Measurements from ENCODE around the gene TGM2.

TGM2 gene

DNA sequence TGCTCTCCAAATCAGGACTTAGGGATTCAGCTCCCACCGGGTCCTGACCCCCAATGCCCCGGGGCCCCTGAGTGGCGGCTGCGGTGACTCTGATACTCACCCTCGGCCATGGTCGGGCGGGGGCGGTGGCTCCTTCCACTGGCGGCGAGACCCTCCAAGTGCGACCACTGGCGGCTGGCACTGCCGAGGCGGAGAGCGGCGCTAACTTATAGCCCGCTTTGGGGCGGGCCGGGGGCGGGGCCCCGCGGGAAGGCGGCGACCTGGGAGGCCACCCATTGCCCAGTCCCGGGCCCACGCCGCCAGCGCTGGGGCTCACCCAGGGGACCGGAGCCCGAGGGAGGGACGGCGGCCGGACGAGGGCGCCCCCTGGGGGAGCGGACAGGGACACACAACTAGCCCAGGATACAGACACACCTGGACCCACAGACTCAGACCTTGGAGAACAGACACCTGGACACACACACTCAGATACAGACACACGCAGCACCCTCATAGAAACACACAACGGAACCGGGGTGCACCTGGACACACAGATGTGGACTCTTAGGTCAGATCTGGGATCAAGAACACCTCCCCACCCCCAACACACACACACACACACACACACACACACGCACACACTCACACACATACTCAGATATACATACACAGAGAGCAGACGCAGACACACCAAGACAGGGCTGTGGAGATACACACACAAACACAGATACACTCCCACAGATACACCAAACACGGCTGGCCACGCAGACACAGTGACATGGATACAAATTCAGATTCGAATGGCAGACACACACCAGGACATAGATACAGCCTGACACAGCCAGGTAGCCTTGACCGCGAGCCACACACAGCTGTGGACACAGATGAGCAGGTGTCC is at the start of gene TGM2:
TSS of gene TGM2 (minus strand) at position 182 of the 877 bp plus-strand sequence. CDS start at position 110, 72 bp downstream.
- no peak for DNase-seq

DNA sequence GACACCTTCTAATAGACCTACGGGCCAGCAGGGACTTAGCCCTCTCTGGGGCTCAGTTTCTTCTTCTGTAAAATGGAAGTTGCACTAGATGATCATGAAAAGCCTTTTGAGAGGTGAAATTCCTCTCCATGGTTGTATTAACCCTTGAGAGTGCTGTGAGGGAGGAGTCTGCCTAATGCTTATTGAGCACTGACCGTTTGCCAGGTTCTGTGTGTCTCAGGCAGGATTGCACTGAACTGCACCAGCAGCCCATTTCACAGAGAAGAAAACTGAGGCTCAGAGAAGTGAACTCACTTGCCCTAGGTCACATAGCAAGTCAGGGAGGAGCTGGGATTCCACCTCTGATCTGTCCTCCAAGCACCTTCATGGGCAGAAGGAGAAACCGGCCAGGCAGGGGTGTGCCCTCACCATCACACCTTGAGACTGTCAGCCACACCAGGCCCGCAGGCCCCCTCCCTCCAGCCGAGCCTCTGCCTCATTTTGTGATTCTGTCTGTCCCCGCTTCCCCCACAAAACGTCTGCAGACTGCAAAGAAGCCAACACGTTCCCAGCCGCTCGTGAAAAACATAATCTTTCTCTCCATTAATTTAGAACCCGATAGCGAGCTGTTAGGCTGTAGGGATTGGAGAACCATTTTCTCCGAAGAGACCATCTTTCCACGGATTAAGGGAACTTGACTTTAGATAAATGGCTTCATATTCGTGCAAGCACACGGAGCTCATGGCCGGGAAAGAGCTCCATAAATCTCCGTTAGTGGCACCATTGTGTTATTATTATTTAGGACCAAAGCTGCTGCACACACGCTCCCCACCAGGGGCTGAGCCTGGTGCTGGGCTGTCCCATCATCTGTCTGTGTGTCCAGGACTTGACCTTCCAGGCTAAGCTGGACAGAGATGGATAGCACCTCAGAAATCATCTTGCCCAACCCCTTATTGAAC is 49.5 kb upstream of the TGM2 start:
- DNase-seq = no peak

GRCh38 chr20:38213607-38213940 is 48.5 kb upstream of the TGM2 start:
- DNase-seq = no peak

DNA sequence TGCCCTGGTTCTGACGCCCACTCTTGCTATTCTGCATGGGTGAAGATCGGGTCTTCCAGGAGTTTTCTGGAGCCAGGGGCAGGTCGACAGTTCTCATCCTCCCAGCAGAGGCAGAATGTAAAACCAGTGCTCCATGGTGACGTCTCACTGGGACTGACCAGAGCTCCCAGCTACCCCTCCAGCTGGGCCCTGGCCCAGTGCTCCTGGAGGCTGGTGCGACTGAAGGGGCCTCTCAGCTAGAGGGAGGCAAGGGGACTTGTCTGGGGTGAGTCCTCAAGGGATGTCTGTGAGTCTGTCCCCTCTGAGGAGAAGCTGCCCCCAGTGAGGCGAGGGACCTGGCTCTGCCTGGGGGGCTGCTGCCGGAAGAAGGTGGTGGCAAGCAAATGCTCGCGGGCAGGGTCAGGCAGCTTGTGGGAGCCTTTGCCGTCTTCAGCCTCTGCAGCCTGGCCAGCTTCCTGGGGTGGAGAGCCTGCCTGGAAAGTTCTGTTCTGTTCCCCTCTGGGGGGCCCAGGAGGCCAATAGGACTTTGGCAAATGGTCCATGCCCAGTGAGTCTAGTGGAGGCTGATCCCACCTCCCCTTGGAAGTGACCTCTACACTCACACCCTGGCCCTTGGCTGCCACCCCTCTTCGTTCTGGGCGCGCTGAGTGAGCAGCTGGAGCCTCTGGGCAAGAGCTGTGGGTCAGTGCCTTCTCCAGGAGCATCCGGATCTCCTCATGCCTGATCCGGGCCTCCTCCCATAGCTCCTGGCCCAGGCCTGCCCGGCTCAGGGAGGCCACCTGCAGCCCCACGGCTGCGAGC is 47.9 kb upstream of the TGM2 start:
- no peak for DNase-seq

DNA sequence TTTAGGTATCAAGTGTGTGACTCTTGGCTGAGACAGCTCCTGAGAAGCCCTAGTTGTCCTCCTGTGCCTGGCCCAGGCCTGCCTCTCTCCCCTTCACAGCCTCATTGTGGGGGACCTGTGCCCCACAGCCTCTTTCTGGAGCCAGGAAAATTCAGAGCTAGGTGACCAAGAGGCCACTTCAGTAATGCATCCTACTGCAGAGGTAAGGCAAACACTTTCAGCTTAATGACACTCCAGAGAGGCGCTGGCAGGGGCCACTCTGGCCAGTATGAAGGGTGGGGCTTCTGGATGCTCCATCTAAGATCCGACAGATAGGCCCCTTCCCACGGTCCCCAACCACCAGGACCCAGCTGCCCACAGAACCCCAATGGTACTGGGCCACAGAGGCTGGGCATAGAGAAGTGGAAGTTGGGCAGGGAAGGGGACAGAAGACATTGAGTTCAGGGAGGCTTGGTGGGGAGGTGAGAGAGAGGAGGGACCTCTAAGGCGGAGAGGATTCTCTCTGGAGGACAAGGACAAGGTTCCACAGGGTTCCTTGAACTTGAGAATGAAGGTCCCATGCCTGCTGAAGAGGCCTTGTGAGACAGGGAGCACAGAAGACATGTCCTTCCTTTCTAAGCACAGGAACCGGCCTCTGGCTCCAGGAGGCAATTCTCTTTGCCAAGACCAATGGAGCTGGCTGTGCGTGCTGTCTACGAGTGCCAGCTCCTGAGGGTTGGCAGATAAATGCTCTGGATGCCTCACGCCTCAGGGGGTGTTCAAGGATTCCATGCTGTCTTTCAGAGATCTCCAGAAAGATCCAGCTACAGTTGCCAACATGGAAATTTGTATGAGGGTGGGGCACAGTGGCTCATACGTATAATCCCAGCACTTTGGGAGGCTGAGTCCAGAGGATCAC is 46.4 kb upstream of the TGM2 start:
- DNase-seq = no peak

- no peak for DNase-seq
Measured at GRCh38 chr20:38210741-38211140, 45.7 kb upstream of the TGM2 start.

DNA sequence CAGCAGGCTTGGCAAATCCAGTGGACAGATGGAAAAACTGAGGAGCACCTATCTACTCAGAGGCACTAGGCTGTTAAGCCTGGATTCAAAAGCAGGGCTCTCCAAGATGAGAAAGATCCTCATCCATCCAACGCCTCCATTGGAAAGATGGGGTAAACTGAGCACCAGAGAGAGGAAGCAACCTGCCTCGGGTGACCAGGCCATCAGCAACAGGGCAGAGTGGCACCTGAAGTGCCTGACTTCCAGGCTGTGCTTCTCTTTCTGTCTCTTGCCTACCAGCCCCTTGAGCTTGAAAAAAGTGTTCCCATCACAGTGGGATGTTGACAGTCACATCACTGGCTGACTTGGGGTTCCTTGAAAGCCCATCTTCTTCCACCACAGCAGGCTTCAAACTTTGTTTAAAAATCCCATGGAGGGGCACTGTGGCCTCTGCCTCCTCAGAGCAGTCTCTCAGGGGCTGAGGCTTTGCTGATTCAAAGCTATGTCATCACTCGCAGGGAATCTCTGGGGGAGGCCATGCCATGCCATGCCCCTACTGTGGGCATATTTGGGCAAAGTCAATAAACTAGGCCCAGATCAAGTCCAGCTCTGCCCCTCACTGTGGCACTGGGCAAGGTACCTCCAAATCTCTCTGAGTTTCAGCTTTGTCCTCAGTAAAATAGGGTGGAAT is 44.8 kb upstream of the TGM2 start:
- DNase-seq = no peak

GRCh38 chr20:38209054-38209675 is 44.1 kb upstream of the TGM2 start:
- no peak for DNase-seq

DNA sequence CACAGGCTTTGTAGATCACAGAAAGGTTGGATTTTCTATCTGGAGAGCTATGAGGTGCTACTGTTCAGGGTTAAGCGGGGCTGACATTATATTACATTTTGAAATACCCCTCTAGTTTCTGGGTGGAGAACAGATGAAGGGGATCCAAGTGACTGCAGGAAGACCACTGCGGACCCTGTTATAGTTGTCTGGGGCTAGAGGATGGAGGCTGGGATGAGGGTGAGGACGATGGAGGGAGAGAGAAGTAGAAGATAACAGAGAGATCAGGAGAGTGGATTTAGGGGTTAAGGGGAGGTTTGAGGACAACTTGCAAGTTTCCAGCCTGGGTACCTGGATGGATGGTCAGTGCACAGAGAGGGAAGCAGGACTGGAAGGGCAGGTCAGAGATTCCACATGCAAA is 43.5 kb upstream of the TGM2 start:
- DNase-seq = no peak

DNA sequence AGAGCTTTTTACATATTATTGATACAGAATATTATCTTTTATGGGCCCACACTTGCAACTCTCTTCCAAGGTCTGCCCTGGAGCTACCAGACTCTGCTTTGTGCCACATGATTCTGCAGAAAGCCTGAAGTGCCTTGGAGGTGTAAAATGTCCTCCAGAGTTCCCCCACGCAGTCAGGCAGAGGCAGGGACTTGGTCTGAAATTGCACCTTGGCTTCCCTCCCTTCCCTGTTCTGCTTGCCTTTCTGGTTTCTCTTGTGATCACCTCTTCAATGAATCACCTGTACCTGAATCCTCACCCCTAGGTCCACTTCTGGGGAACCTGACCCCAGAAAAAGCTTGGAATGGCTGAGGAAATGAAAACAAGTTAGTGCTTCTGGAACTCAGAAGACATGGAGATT is 43.0 kb upstream of the TGM2 start:
- DNase-seq = no peak

- DNase-seq = no peak
Measured at GRCh38 chr20:38207621-38208020, 42.6 kb upstream of the TGM2 start.

GRCh38 chr20:38205001-38205400 is 39.9 kb upstream of the TGM2 start:
- no peak for DNase-seq

DNA sequence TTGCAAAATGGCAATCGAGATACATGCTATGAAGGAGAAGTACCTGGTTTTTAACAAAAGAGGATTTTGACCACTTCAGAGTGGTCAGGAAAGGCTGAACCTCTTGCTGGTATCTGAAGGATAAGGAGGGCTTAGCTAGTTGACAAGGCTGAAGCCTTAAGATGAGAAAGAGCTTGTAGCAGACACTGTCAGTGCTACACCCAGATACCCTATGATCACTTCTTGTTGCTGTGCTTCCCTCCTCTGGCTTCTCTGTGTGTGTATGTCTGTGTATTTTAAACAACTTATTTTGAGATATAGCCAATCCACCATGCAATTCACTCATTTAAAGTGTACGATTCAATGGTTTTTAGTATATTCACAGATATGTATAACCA is 38.9 kb upstream of the TGM2 start:
- DNase-seq = no peak

GRCh38 chr20:38203337-38203980 is 38.4 kb upstream of the TGM2 start:
- DNase-seq = no peak

GRCh38 chr20:38202982-38203293 is 37.9 kb upstream of the TGM2 start:
- no peak for DNase-seq

GRCh38 chr20:38202153-38202981 is 37.3 kb upstream of the TGM2 start:
- no peak for DNase-seq

DNA sequence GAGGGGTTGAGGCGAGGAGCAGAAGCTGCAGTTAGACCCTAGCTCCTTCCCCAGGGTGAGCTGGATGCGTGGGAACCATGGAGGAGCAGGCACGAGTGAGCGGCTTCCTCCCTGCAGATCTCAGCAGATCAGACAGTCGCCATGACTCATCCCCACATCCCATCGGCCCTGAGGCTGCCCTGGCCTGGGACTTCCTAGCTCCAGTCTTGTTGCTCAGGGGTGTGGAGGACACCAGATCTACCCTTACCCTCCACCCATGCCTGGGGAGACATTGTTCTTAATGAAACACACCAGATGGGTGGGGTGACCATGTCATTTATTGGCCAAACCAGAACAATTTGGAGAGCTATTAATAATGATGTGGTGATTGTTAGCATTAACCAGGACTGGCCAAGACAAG is 36.3 kb upstream of the TGM2 start:
- no peak for DNase-seq

DNA sequence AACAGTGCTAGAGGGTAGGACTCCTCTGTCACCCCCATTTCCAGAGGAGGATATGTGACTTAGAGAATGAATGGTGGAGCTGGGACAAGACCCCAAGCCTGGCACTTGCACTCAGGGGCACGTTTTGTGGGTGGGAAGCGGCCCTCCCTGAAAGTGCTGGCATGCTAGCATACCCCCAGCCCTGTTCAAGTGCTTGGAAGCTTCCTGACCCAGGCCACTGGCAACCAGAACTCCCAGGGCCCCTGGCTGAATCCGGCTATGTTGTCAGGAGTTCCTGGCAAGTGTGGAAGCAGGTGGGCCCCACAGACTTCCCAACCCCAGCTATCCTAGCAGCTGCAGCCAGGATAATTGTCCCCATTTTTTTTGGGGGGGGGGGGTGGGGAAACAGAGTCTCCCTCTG is 35.6 kb upstream of the TGM2 start:
- DNase-seq = no peak

DNA sequence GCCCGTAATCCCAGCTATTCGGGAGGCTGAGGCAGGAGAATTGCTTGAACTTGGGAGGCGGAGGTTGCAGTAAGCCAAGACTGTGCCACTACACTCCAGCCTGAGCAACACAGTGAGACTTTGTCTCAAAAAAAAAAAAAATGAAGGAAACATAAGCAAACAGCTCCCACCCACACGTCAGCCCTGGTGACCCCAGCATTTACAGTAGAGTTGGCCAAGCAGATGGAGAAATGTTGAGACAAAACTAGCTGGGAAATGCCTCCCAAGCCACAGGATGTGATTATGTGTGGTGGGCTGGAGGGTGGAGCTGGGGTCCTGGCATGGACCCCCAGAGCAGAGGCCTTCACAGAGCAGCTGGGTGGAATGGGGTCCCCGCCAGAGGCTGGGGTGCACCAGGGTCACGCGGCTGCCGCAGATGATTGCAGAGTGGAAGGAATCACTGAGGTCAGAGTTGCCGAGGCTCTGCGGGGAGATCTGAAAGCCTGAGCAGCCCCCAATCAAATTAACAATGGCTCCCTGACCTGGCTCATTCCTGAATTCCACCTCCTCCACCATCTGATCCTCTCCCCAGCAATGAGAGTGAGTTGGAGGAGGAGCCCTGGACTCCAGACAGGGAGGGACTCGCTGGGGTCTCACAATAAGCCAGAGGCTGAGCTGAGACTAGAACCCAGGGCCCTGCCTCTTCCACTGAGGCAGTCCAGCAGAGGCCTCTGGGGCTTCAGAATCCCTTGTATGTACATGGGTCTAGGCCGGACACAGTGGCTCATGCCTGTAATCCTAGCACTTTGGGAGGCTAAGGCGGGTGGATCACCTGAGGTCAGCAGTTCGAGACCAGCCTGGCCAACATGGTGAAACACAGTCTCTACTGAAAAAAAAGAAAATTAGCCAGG is 34.7 kb upstream of the TGM2 start:
- DNase-seq = no peak

All from COR-L47 (cell line).